HG03039 (cell line): ENCODE data around the gene TNRC6C.
"Not testable (repeated sequence)": the region's sequence is repeated elsewhere in the genome, so short reads cannot be mapped to it uniquely, and the experiment has no call there.

Experiments
- ATAC-seq: cut with Tn5 transposase; IDR thresholded peaks from one replicate; pipeline ENCODE4 v1.9.1; 2021; ENCODE audit warnings: mild to moderate bottlenecking, moderate library complexity; ENCODE audit not compliant: unreplicated experiment

Gene TNRC6C

DNA sequence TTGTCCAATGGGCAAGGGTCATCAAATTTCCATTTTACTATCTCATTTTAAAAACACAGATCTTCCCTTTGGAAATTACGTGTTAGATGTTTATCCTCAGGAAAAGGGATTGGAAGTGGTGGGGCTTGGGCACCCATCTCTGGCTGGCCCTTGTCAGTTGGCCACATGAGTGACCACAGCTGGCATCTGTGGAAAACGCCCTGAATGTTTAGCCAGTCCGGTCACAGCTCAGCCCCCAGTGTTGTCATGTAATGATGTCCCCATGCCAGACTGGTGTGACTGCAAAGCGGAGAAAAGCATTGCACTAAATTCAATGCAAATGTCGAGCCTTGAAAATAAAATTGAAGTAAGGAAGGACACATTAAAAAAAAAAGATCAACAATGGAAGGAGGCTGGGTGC, 117.0 kb downstream of the TNRC6C start:
- no peak for ATAC-seq

DNA sequence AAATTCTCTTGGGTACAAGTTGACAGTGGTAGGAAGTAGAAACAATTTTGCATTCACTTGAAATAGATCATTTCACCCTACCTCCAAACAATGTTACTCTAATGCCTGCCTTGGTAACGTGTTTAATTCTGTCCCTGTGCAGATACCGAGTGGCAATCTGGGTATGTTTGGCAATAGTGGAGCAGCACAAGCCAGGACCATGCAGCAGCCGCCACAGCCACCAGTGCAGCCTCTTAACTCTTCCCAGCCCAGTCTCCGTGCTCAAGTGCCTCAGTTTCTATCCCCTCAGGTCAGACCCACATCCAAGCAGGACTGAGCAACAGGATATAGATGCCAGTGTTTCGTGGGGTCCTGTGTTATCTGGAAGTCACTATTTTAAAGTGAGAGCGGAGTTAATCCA, 120.8 kb downstream of the TNRC6C start:
- ATAC-seq, result no peak

DNA sequence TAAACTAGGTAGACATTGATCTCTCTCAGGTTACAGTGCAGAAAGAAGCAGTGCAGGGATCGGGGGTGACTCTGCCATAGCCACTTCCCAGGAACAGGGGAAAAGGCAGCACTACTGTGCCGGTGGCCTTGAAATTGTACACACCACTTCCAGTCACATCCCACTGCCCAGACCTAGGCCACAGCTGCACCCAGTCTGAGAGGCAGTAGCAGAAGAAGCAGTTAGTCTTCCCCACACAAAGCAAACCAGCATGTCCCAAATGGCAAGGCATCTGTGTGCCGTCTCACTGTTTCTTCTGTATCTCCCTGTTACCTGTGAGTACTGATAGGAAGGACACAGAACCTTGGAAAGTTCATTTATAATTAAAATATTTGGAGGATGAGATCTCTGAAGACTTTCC, 123.0 kb downstream of the TNRC6C start:
- no peak for ATAC-seq

DNA sequence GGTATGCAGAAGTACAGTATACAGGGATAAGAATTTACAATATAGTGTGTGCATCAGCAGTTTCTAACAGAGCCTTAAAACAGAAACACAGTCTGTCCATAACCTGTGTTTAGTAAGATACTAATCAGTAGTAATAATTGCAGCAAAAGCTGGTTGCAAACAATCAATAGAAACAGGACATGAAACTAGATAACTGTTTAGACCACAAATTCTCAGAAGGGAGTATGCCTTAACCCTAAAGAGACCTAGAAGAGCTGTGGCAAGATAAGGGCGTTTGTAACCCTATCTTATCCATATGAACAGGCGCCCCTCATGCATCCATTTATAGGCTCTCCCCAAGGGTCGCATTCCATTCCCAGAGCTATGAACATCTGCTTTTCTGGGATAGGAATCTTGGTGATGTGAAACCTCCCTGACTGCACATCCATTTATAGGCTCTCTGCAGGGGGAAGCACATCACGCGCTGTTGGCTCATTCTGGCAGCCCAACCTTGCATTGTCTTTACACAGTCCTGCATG, 123.9 kb downstream of the TNRC6C start:
- not testable (repeated sequence) for ATAC-seq

DNA sequence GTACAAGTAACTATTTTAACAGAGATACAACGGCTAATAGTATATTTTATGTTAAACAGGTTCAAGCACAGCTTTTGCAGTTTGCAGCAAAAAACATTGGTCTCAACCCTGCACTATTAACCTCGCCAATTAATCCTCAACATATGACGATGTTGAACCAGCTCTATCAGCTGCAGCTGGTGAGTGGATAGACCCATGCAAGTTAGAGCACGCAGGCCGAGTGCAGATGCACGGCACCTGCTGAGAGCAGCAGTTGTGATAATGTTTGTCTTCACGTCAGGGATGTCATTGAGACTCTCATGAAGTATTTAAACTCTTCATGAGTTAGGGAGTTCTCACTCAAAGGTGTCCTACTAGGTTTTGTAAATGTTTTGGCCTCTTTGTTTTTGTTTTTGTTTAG, 124.5 kb downstream of the TNRC6C start:
- no peak for ATAC-seq

DNA sequence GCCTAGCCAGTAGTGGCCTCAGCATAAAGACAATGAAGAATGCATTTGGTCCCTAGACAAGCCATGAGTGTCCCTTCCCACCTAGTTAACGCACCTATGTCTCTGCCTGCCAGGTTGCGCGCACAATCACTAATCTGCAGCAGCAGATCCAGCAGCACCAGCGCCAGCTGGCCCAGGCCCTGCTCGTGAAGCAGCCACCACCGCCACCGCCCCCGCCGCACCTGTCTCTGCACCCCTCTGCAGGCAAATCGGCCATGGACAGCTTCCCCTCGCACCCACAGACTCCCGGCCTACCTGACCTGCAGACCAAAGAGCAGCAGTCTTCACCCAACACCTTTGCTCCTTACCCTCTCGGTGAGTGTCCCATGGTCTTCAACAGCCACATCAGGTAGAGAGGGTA, 128.2 kb downstream of the TNRC6C start:
- ATAC-seq, result no peak

DNA sequence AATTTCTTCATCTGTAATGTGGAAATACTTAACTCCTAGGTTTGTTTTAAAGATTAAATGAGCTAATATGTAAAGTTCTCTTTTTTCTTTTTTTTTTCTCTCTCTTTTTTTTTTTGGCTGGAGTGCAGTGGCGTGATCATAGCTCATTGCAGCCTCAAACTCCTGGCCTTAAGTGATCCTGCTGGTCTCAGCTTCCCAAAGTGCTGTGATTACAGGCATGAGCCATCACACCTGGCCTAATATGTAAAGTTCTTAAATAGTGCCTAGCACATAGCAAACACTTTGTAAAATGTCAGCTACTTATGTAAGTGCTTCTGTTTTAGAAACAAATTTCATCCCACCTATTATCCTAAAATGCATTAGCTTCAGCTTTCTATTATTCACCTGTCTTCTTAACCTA, 130.0 kb downstream of the TNRC6C start:
- ATAC-seq, result no peak

DNA sequence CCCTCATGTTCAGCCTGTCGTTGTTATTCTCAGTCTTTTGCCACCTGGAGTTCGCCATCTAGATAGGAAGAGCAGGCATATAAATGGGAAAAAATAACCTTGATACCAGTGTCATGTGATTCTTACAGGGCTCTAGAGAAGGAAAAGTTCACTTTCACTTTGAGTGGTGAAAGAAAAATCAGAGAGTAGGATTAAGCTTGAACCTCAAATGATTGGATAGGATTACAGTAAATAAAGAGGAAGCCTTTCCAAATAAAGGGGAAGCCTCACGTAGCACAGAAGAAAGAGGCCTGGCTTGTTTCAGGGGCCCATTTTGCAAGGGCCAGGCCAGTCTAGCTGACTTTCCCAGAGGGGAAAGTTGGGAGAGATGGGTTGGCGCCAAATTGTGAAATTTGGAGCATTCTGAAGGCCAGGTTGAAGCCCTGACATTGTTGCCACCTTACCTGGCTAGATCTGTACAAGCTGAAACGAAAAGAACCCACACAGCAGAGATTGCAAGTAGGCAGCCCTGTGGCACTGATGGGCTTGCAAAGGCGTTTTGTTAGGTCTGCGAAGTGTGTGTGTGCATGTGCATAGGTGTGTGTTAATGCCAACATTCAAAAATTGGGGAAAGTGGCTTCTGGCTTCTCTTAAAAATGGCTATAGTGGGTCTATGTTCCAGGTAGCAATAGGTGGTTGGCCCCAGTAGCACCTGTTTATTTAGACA, 131.2 kb downstream of the TNRC6C start:
- no peak for ATAC-seq

DNA sequence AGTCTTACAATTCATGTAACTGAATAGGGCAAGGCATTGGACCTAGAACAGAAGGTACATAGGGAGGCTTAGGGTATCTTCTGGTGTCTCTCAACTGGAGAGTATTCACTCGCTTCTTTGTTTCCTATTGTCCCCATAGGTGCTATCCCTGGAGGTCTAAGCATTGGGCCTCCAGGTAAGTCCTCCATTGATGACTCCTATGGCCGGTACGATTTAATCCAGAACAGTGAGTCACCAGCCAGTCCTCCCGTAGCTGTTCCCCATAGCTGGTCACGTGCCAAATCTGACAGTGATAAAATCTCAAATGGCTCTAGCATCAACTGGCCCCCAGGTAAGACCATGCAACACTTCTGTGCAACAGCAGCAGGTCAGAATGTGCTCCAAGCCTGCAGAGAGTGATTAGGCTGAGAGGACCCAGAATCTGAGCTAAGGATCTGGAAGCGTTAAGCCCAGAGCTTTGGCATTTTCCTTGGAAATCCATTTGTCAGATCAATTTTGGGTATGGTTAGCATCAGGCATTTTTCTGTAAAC, 134.4 kb downstream of the TNRC6C start:
- no peak for ATAC-seq

DNA sequence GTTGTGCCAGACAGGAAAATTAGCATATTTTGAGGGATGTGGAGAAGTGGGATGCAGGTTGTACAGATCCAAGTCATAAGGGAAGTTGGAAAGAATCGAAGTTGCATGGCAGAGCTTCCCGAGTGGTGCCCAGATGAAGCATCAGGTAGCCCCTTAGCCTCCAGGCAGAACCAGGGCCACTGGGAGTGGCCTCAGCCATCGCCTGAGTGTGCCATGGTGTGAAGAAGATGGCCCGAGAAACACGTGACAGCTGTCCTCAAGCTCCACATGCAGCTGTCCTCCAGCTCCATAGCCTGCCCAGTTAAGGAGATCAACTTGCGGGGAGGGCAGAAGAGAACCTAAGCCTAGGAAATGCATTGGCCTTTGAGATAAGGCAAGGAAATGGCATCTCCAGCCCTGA, 136.5 kb downstream of the TNRC6C start:
- no peak for ATAC-seq

DNA sequence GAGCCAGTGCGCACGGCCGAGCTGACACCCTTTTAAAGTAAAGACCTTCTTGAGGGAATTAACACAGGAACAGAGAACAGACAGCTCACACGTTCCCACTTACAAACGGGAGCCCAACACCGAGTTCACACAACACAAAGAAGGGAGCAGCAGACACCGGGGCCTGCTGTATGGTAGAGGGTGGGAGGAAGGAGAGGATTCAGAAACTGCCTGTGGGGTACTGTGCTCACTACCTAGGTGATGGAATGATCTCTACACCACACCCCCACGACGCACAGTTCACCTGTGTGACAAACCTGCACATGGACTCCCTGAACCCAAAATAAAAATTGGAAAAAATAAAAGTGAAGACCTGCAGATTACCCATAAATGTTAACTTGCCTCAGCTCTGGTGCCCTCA, 137.6 kb downstream of the TNRC6C start:
- no peak for ATAC-seq

DNA sequence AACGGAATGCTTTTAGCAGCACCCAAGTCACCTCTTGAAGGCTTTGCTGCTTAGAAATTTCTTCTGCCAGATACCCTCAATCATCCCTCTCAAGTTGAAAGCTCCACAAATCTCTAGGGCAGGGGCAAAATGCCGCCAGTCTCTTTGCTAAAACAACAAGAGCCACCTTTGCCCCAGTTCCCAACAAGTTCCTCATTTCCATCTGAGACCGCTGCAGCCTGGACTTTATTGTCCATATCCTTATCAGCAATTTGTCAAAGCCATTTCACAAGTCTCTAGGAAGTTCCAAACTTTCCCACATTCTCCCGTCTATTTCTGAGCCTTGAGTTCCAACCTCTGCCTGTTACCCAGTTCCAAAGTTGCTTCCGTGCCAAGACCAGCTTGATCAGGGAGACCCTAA, 142.6 kb downstream of the TNRC6C start:
- no peak for ATAC-seq

DNA sequence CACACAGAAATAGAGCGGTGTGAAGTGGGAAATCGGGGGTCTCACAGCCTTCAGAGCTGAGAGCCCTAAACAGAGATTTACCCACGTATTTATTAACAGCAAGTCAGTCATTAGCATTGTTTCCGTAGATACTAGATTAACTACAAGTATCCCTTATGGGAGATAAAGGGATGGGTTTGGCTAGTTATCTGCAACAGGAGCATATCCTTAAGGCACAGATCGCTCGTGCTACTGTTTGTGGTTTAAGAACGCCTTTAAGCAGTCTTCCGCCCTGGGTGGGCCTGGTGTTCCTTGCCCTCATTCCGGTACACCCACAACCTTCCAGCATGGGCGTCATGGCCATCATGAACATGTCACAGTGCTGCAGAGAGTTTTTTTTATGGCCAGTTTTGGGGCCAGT, 143.0 kb downstream of the TNRC6C start:
- ATAC-seq, result no peak

DNA sequence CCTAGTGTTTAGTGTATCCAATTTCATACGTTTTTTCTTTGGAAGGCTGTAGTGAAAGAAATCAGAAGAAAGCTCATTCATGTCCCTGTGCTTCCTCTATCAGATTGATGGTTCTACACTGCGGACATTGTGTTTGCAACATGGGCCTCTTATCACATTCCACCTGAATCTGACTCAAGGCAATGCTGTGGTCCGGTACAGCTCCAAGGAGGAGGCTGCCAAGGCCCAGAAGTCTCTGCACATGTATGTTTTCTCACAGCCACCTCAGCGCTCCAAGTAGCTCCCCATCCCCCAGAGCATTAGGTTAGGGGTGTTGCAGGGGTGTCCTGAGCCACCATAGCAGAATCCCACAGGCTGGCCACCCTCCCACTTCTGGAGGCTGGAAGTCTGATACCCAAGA, 144.8 kb downstream of the TNRC6C start:
- ATAC-seq, result no peak

DNA sequence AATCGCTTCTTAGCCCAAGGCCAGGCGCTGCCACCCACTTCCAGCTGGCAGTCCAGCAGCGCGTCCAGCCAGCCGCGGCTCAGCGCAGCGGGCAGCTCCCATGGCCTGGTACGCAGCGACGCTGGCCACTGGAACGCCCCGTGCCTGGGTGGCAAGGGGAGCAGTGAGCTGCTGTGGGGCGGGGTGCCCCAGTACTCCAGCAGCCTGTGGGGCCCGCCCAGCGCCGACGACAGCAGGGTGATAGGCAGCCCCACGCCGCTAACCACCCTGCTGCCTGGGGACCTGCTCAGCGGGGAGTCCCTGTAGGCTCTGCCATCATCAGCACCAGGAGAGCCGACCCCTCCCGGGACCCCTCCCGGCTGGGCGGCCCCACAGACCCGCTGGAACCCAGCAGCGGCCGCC, 146.0 kb downstream of the TNRC6C start:
- no peak for ATAC-seq

DNA sequence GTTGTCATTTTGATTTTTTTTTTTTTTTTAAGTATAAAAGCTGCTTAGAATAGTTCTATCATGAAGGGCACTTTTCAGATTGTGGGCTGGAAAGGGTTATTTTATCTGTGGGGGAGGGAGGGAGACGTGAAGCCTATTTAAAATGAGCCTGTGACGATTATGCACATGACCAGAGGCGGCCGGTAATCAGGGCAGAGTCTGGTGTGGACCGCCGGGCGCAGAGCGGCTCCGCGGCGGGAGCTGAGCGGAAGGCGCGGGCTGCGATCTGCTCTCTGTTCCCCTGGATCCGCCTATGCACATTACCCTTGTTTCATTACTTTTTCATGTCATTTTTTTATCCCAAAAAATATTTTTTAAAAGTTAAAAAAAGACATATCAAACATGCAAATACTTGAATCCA, 146.6 kb downstream of the TNRC6C start:
- ATAC-seq, result no peak

DNA sequence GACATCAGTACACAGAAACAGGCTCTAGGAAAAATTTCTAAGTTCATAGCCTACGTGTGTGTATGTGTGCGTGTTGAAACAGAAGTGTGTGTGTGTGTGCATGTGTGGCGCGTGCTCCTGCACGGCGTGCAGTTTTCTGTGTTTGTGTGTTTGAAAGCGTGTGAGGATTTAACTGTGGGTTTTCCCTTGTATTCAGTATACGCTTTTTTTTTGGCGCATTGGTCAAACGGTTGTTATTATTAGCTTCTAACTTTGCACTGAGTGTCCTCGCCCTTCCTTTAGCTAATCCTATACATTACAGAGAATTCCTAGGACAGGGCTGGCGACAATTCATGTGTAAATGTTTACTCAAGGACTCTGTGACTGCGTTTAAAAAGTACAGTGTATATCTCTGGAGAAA, 147.0 kb downstream of the TNRC6C start:
- ATAC-seq, result no peak

DNA sequence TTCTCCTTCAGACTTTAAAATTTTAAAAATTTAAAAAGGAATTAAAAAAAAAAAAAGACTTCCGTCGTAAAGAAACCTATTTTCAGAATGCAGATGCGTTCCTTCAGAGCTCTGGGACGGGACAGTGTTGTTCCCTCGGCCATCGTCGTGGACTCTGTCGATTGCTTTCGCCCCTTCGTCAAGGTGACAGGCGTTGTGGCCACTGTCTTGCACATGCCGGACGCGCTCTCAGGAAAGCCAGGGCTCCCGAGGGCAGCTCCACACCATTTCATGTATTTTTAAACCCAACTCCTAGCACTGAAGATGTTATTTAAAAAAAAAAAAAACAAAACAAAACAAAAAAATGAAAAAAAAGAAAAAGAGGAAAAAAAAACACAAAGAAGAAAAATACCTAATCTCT, 147.7 kb downstream of the TNRC6C start:
- no peak for ATAC-seq

DNA sequence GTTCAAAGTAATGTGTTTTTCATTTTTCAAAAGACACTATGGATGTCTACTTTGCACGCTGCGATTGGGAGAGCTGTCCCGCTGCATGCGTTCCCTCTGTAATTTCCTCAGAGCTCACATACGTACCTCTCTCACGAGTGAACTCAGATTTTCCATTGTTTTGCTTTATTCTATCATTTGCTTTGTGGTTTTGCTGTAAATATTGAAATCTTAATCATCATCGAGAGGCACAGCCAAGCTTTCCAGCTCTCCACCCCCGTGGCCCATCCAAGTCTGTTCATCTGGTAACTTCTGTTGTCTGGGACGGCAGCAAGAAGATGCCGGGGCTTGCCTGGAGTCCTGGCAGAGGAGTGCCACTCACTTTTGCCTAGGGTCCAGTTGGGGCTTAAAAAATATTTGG, 149.0 kb downstream of the TNRC6C start:
- no peak for ATAC-seq

DNA sequence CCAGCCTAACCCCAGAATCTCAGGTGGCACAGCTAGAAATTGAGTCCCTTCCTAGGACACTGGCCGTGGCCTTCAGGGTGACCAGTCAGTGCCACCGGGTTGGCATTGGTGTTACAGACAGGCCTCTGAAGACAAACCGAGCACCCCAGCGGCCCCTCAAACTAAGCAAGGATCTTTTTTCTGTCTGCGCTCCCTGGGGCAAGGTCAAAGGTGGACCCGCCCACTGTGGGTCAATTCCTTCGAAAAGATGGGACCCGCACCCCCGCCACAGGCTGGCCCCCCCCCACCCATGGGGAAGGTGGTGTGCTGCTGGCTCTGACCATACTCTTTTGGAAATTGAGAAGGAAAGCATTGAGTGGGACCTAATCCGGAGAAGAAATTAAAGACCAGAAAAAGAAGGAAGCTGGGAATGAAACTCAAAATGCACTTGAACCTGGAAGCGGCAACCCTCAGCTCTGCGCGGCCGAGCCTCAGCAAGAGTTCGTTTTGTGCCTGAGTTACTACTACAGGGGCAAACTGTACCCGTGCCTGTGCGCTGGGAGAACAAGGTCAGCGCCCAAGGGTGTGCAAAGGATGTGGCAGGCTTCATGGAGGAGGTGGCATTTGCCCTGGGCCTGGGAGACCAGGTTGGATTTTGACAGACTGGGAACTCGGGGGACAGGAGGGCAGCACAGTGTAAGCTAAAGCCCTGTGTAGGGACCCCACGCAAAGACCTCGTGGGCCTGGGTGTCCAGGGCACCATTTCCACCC, 149.6 kb downstream of the TNRC6C start:
- ATAC-seq, result no peak

DNA sequence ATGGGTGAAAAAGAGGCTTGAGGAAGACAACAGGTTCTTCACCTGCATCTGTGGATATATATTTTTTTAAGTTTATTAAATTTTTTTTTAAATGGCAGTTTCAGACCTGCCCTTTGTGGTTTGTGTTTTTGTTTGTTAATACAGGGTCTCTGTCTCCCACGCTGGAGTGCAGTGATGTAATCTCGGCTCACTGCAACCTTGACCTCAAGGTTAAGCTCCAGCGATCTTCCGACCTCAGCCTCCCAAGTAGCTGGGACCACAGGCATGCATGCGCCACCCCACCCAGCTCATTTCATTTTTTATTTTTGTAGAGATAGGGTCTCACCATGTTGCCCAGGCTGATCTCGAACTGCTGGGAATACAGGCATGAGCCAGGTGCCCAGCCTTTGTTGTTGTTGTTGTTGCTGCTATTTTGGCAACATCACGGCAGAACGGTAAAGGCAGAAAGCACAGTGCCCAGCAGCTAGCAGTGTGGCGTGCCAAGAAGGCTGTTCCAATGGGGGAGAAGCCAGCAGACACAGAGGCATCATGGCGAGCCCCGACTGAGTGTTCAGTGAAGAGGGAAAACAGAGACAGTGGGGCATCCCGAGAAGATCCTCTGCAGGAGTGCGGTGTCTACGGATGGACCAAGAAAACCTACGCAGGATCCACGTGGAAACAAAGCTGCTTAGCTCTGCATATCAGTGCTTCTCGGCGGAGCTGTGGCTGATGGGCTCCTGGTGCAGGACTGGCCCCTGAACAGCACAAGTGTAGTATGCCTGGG, 150.4 kb downstream of the TNRC6C start:
- ATAC-seq, result no peak

DNA sequence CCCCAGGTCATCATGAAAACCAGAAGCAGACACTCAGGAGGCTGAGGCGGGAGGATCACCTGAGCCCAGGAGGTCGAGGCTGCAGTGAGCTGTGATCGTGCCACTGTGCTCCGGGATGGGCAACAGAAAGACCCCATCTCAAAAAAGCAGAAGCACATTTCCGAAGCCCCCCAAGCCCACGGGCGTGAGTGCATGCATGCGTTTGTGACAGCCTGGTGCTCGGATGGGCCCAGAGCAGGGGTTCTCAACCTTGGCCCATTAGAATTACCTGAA, 150.9 kb downstream of the TNRC6C start:
- no peak for ATAC-seq
